ENCODE data around the gene ZNF385C. TPM values are rescaled to one million over a fixed set of nuclear protein-coding genes. Genes with fewer than 3 reads are reported as not detected.

The ZNF385C gene
- total and polyA plus RNA-seq, 2 of the 13 experiments (the other 11 are each of a cell fraction or from before 2014, with no cell fraction given): 2.3 to 6.1 TPM

DNA sequence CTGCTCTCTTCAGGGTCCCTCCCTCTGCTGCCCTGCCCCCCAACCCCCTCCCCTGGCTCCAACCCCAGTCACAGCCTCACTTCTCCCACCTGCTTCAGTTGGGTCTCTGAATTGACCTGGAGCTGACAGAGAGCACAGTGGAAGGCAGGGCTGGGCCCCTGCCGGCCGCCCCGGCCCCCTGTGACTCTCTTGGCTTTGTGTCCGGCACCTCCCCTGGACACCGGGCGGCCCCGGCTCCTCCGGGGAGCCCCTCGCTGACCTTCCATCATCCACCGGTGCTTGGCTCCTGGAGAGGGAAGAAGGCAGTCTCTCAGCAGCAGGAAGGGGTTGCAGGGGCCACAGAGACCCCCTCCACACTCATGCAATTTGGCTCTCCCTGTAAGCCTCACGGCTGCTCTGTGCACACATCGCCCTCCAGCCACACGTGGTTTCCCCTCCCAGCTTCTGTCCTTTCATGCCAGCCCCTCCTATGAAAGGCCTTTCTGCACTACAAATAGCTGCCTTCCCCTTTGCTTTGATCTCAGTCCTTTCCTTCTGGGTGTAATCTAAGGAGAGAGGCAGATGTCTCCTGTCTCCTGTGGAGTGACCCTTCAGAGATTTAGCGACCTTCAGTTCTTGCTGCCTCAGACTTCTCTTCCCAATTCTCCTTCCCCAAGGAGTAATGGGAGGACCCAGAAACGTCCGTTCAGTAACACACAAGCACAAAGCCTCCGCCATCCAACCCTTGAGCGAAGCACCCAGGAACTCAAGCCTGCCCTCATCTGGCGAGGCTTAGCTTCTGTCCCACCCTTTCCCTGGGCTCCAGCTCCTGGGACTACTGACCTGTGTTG lies 70.1 kb downstream of the ZNF385C start (continued):
- TF ChIP-seq, protein P1, sequence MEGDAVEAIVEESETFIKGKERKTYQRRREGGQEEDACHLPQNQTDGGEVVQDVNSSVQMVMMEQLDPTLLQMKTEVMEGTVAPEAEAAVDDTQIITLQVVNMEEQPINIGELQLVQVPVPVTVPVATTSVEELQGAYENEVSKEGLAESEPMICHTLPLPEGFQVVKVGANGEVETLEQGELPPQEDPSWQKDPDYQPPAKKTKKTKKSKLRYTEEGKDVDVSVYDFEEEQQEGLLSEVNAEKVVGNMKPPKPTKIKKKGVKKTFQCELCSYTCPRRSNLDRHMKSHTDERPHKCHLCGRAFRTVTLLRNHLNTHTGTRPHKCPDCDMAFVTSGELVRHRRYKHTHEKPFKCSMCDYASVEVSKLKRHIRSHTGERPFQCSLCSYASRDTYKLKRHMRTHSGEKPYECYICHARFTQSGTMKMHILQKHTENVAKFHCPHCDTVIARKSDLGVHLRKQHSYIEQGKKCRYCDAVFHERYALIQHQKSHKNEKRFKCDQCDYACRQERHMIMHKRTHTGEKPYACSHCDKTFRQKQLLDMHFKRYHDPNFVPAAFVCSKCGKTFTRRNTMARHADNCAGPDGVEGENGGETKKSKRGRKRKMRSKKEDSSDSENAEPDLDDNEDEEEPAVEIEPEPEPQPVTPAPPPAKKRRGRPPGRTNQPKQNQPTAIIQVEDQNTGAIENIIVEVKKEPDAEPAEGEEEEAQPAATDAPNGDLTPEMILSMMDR (CRISPR knock-in tag; IDR thresholded peaks at IDR 0.05): peak; percentile 93
- TF ChIP-seq, protein P2, sequence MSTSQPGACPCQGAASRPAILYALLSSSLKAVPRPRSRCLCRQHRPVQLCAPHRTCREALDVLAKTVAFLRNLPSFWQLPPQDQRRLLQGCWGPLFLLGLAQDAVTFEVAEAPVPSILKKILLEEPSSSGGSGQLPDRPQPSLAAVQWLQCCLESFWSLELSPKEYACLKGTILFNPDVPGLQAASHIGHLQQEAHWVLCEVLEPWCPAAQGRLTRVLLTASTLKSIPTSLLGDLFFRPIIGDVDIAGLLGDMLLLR (CRISPR knock-in tag; IDR thresholded peaks at IDR 0.05): peak; percentile 68; the same call in 1 of the 2 replicates
- TF ChIP-seq ZSCAN21 (CRISPR knock-in tag; IDR thresholded peaks at IDR 0.05; ENCODE audit: borderline replicate concordance): peak; percentile 71; the same call in 1 of the 2 replicates
- peak; percentile 51; the same call in 1 of the 2 replicates for TF ChIP-seq HDAC2 (CRISPR knock-in tag; IDR thresholded peaks at IDR 0.05)
- 0 out of 2 replicates have a peak, but pooled peaks have one; percentile 26 for TF ChIP-seq FOXA3 (CRISPR knock-in tag; IDR thresholded peaks at IDR 0.05)
- TF ChIP-seq KAT7 (CRISPR knock-in tag; IDR thresholded peaks at IDR 0.05; ENCODE audit: borderline replicate concordance): peak; percentile 78; the same call in 1 of the 2 replicates
- no peak for TF ChIP-seq ZNF615 (CRISPR knock-in tag; IDR thresholded peaks at IDR 0.05; ENCODE audit: borderline replicate concordance)
- peak; percentile 38; the same call in 1 of the 2 replicates for TF ChIP-seq TARDBP (CRISPR knock-in tag; IDR thresholded peaks at IDR 0.05)
- TF ChIP-seq ZNF33A (CRISPR knock-in tag; IDR thresholded peaks at IDR 0.05; ENCODE audit: borderline replicate concordance): no peak
- TF ChIP-seq HCFC1 (IDR thresholded peaks at IDR 0.05; ENCODE audit: low read depth, low read length): no peak
- TF ChIP-seq SMAD9 (CRISPR knock-in tag; IDR thresholded peaks at IDR 0.05): no peak
- no peak for TF ChIP-seq SETDB1 (CRISPR knock-in tag; IDR thresholded peaks at IDR 0.05; ENCODE audit: borderline replicate concordance)
- TF ChIP-seq KLF12 (CRISPR knock-in tag; IDR thresholded peaks at IDR 0.05; ENCODE audit: borderline replicate concordance): no peak
- no peak for TF ChIP-seq SIX1 (CRISPR knock-in tag; IDR thresholded peaks at IDR 0.05; ENCODE audit: borderline replicate concordance)
- no peak for TF ChIP-seq ZNF570 (CRISPR knock-in tag; IDR thresholded peaks at IDR 0.05; ENCODE audit: borderline replicate concordance)
- peak; percentile 18; the same call in 1 of the 2 replicates for TF ChIP-seq CBFB (CRISPR knock-in tag; IDR thresholded peaks at IDR 0.05)
- no peak for TF ChIP-seq ZNF30 (CRISPR knock-in tag; IDR thresholded peaks at IDR 0.05)
- TF ChIP-seq, protein P3, sequence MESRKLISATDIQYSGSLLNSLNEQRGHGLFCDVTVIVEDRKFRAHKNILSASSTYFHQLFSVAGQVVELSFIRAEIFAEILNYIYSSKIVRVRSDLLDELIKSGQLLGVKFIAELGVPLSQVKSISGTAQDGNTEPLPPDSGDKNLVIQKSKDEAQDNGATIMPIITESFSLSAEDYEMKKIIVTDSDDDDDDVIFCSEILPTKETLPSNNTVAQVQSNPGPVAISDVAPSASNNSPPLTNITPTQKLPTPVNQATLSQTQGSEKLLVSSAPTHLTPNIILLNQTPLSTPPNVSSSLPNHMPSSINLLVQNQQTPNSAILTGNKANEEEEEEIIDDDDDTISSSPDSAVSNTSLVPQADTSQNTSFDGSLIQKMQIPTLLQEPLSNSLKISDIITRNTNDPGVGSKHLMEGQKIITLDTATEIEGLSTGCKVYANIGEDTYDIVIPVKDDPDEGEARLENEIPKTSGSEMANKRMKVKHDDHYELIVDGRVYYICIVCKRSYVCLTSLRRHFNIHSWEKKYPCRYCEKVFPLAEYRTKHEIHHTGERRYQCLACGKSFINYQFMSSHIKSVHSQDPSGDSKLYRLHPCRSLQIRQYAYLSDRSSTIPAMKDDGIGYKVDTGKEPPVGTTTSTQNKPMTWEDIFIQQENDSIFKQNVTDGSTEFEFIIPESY (CRISPR knock-in tag; IDR thresholded peaks at IDR 0.05): peak; percentile 21; the same call in 1 of the 2 replicates
- no peak for TF ChIP-seq YEATS4 (CRISPR knock-in tag; IDR thresholded peaks at IDR 0.05; ENCODE audit: borderline replicate concordance)
- TF ChIP-seq ZNF101 (CRISPR knock-in tag; IDR thresholded peaks at IDR 0.05; ENCODE audit: borderline replicate concordance, low read depth): 0 out of 2 replicates have a peak, but pooled peaks have one; percentile 46
- TF ChIP-seq, protein P4, sequence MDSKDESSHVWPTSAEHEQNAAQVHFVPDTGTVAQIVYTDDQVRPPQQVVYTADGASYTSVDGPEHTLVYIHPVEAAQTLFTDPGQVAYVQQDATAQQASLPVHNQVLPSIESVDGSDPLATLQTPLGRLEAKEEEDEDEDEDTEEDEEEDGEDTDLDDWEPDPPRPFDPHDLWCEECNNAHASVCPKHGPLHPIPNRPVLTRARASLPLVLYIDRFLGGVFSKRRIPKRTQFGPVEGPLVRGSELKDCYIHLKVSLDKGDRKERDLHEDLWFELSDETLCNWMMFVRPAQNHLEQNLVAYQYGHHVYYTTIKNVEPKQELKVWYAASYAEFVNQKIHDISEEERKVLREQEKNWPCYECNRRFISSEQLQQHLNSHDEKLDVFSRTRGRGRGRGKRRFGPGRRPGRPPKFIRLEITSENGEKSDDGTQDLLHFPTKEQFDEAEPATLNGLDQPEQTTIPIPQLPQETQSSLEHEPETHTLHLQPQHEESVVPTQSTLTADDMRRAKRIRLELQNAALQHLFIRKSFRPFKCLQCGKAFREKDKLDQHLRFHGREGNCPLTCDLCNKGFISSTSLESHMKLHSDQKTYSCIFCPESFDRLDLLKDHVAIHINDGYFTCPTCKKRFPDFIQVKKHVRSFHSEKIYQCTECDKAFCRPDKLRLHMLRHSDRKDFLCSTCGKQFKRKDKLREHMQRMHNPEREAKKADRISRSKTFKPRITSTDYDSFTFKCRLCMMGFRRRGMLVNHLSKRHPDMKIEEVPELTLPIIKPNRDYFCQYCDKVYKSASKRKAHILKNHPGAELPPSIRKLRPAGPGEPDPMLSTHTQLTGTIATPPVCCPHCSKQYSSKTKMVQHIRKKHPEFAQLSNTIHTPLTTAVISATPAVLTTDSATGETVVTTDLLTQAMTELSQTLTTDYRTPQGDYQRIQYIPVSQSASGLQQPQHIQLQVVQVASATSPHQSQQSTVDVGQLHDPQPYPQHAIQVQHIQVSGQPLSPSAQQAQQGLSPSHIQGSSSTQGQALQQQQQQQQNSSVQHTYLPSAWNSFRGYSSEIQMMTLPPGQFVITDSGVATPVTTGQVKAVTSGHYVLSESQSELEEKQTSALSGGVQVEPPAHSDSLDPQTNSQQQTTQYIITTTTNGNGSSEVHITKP (CRISPR knock-in tag; IDR thresholded peaks at IDR 0.05; ENCODE audit: low read depth): 0 out of 2 replicates have a peak, but pooled peaks have one; percentile 54
